Neuronal stem cell (in vitro differentiated cells): Measurements from ENCODE around the gene DCTN5.

Source experiments
- DNase-seq: peaks from one replicate; pipeline ENCODE4 v3.0.0-alpha.2; 2013; ENCODE audit warnings: low spot score
- H2AFZ ChIP-seq: one replicate; pipeline ENCODE4 v1.6.1; 2013; ENCODE audit warnings: mild to moderate bottlenecking, low read length, inconsistent platforms
- H2AK5ac ChIP-seq: 2 replicates; pipeline ENCODE4 v1.6.1; 2013; ENCODE audit warnings: low read depth, mild to moderate bottlenecking, inconsistent platforms, low read length, moderate library complexity, mixed read lengths
- H2BK120ac ChIP-seq: 2 replicates; pipeline ENCODE4 v1.6.1; 2013; ENCODE audit warnings: low read depth, mild to moderate bottlenecking, inconsistent platforms, low read length, moderate library complexity, mixed read lengths
- H2BK12ac ChIP-seq: one replicate; pipeline ENCODE4 v1.6.1; 2013; ENCODE audit warnings: low read length, inconsistent platforms
- H2BK15ac ChIP-seq: 2 replicates; pipeline ENCODE4 v1.6.1; 2013; ENCODE audit warnings: mild to moderate bottlenecking, low read length, inconsistent platforms, mixed read lengths
- H2BK5ac ChIP-seq: one replicate; pipeline ENCODE4 v1.6.1; 2013; ENCODE audit warnings: inconsistent platforms, mild to moderate bottlenecking, low read length, moderate library complexity
- H3K14ac ChIP-seq: one replicate; pipeline ENCODE4 v1.6.1; 2013; ENCODE audit warnings: low read length, inconsistent platforms
- H3K18ac ChIP-seq: 2 replicates; pipeline ENCODE4 v1.6.1; 2013; ENCODE audit warnings: low read length, inconsistent platforms
- H3K23ac ChIP-seq: 2 replicates; pipeline ENCODE4 v1.6.1; 2013; ENCODE audit warnings: low read depth, mild to moderate bottlenecking, mixed read lengths, low read length, inconsistent platforms; ENCODE audit not compliant: poor library complexity
- H3K27ac ChIP-seq: replicated peaks from 3 replicates; pipeline ENCODE4 v1.5.1; 2013; ENCODE audit warnings: low read length, inconsistent platforms
- H3K27me3 ChIP-seq, 3 experiments: 2 replicates each; pipeline ENCODE4 v1.6.1; 2013; ENCODE audit warnings: low read length in 3 of 3, mild to moderate bottlenecking in 2 of 3, inconsistent platforms in 1 of 3, low read depth in 1 of 3, mixed read lengths in 1 of 3, moderate library complexity in 1 of 3; ENCODE audit not compliant: control insufficient read depth in 3 of 3, insufficient read depth in 3 of 3
- H3K36me3 ChIP-seq, 2 donors: replicated peaks in 1 of 2; 2 replicates each; pipeline ENCODE4 v1.6.1; 2013; ENCODE audit warnings: low read length in 2 of 2; ENCODE audit not compliant: control insufficient read depth in 2 of 2, insufficient read depth in 2 of 2
- H3K4ac ChIP-seq: 2 replicates; pipeline ENCODE4 v1.6.1; 2013; ENCODE audit warnings: inconsistent platforms, mild to moderate bottlenecking, low read length, moderate library complexity
- H3K4me1 ChIP-seq, 2 donors: 1 replicate in 1 of 2; 2 replicates in 1 of 2; pipeline ENCODE4 v1.6.1; 2013; ENCODE audit warnings: low read length in 2 of 2, low read depth in 1 of 2; ENCODE audit not compliant: control insufficient read depth in 2 of 2, insufficient read depth in 1 of 2
- H3K4me2 ChIP-seq: one replicate; pipeline ENCODE4 v1.6.1; 2013; ENCODE audit warnings: mild to moderate bottlenecking, low read length, inconsistent platforms; ENCODE audit not compliant: insufficient read depth, poor library complexity, severe bottlenecking
- H3K4me3 ChIP-seq, 2 donors: 2 replicates each; pipeline ENCODE4 v1.5.1; 2013; ENCODE audit warnings: low read length in 2 of 2, mild to moderate bottlenecking in 2 of 2, inconsistent platforms in 1 of 2, moderate library complexity in 1 of 2
- H3K79me1 ChIP-seq: one replicate; pipeline ENCODE4 v1.6.1; 2013; ENCODE audit warnings: low read depth, mild to moderate bottlenecking, inconsistent platforms, low read length, moderate library complexity
- H3K9ac ChIP-seq: one replicate; pipeline ENCODE4 v1.6.1; 2013; ENCODE audit warnings: mild to moderate bottlenecking, low read depth, low read length, inconsistent platforms; ENCODE audit not compliant: poor library complexity
- H3K9me3 ChIP-seq, 2 donors: replicated peaks in 1 of 2; 2 replicates each; pipeline versions ENCODE3 to v1.6.1; 2013; ENCODE audit warnings: low read length in 2 of 2, mild to moderate bottlenecking in 2 of 2, inconsistent platforms in 1 of 2, low read depth in 1 of 2, mixed read lengths in 1 of 2, moderate library complexity in 1 of 2; ENCODE audit not compliant: control insufficient read depth in 2 of 2, insufficient read depth in 1 of 2
- H4K8ac ChIP-seq: one replicate; pipeline ENCODE4 v1.6.1; 2013; ENCODE audit warnings: low read depth, mild to moderate bottlenecking, inconsistent platforms, low read length, moderate library complexity
- H4K91ac ChIP-seq: one replicate; pipeline ENCODE4 v1.6.1; 2013; ENCODE audit warnings: low read length, low read depth, mild to moderate bottlenecking, inconsistent platforms; ENCODE audit not compliant: poor library complexity
- WGBS, 2 donors: extraction: QIAGEN DNeasy Blood & Tissue Kit; methylation state at CpG; one replicate each; pipeline ENCODE4 v1.1.7; 2013; ENCODE audit warnings: missing lambda C conversion rate in 2 of 2, mixed read lengths in 1 of 2; ENCODE audit not compliant: insufficient read length in 2 of 2, insufficient replicate concordance in 1 of 2; ENCODE audit errors: extremely low coverage in 2 of 2; 5-methylcytosine and 5-hydroxymethylcytosine counted together

DCTN5 gene

GRCh38 chr16:23651943-23652468, 10.7 kb downstream of the DCTN5 start:
- H3K4me3 ChIP-seq: no peak overlapping the region
- no peak overlapping the region for H3K27ac ChIP-seq
- no peaks in the 10 kb centered on the region for H3K27me3 ChIP-seq
- H3K36me3 ChIP-seq: peaks cover 1 to 86% of the 10 kb centered on the region in 2 donors
- no peaks in the 10 kb centered on the region for H3K9me3 ChIP-seq
- no CpG with 5 or more reads among the region's 4 CpGs for WGBS, 2 donors
- no peaks in the 10 kb centered on the region for H3K4me1 ChIP-seq
- no peak for DNase-seq
- H3K4ac ChIP-seq: no peak overlapping the region
- H3K79me1 ChIP-seq: peaks cover 2% of the 10 kb centered on the region
- no peak overlapping the region for H3K9ac ChIP-seq
- H4K91ac ChIP-seq: no peak overlapping the region
- H3K14ac ChIP-seq: no peak overlapping the region
- no peak overlapping the region for H2AFZ ChIP-seq
- no peak overlapping the region for H3K4me2 ChIP-seq
- H2AK5ac ChIP-seq: no peak overlapping the region
- H3K23ac ChIP-seq: no peak overlapping the region
- H2BK12ac ChIP-seq: no peak overlapping the region
- H4K8ac ChIP-seq: no peak overlapping the region
- no peak overlapping the region for H2BK15ac ChIP-seq
- H2BK120ac ChIP-seq: no peak overlapping the region
- H2BK5ac ChIP-seq: no peak overlapping the region
- H3K18ac ChIP-seq: no peak overlapping the region

- Histone ChIP-seq H3K4me3 (no peak overlapping the region), H3K36me3 (peaks cover 38 to 96% of the 10 kb centered on the region in 2 donors), H3K27ac (no peak overlapping the region), H3K18ac (no peak overlapping the region), H3K4me1 (no peaks in the 10 kb centered on the region), H2BK5ac (no peak overlapping the region), H3K79me1 (no peaks in the 10 kb centered on the region), H3K9me3 (no peaks in the 10 kb centered on the region), H4K91ac (no peak overlapping the region), H4K8ac (no peak overlapping the region), H3K4me2 (no peak overlapping the region), H2BK120ac (no peak overlapping the region), H2AK5ac (no peak overlapping the region), H3K9ac (no peak overlapping the region), H3K14ac (no peak overlapping the region), H3K4ac (no peak overlapping the region), H3K23ac (no peak overlapping the region), H2BK15ac (no peak overlapping the region), H2BK12ac (no peak overlapping the region), H2AFZ (no peak overlapping the region), H3K27me3 (no peaks in the 10 kb centered on the region)
- WGBS, 2 donors: no CpG with 5 or more reads among the region's 2 CpGs
- DNase-seq: no peak
Measured at GRCh38 chr16:23663918-23664317, 22.7 kb downstream of the DCTN5 start.

- H2BK12ac ChIP-seq: no peak overlapping the region
Measured at GRCh38 chr16:23666571-23667354, 25.5 kb downstream of the DCTN5 start.

GRCh38 chr16:23667355-23667659, 26.0 kb downstream of the DCTN5 start:
- H3K9me3 ChIP-seq: no peaks in the 10 kb centered on the region
- no peak overlapping the region for H3K4ac ChIP-seq
- H3K14ac ChIP-seq: no peak overlapping the region
- no peak overlapping the region for H3K4me2 ChIP-seq
- H4K91ac ChIP-seq: no peak overlapping the region
- H3K9ac ChIP-seq: no peak overlapping the region
- H3K27me3 ChIP-seq: no peaks in the 10 kb centered on the region
- H2BK120ac ChIP-seq: no peak overlapping the region
- no peak overlapping the region for H2BK12ac ChIP-seq
- no peak overlapping the region for H2BK15ac ChIP-seq
- no peak overlapping the region for H3K18ac ChIP-seq
- no peak overlapping the region for H4K8ac ChIP-seq
- H2AK5ac ChIP-seq: no peak overlapping the region
- H3K4me1 ChIP-seq: no peaks in the 10 kb centered on the region
- H3K79me1 ChIP-seq: no peaks in the 10 kb centered on the region
- H3K36me3 ChIP-seq: peaks cover 43 to 98% of the 10 kb centered on the region in 2 donors
- H3K27ac ChIP-seq: no peak overlapping the region
- H3K23ac ChIP-seq: no peak overlapping the region
- DNase-seq: no peak
- no CpG with 5 or more reads among the region's 6 CpGs for WGBS, 2 donors
- no peak overlapping the region for H3K4me3 ChIP-seq
- no peak overlapping the region for H2BK5ac ChIP-seq
- no peak overlapping the region for H2AFZ ChIP-seq

More at GRCh38 chr16:23666571-23667354, 25.5 kb downstream of the DCTN5 start:
- no peak overlapping the region for H3K23ac ChIP-seq
- DNase-seq: no peak
- H3K4me3 ChIP-seq: no peak overlapping the region
- no peak overlapping the region for H2BK120ac ChIP-seq
- no peaks in the 10 kb centered on the region for H3K4me1 ChIP-seq
- no peak overlapping the region for H3K4me2 ChIP-seq
- no peaks in the 10 kb centered on the region for H3K27me3 ChIP-seq
- no peaks in the 10 kb centered on the region for H3K79me1 ChIP-seq
- H2AFZ ChIP-seq: no peak overlapping the region
- no peak overlapping the region for H2BK15ac ChIP-seq
- H3K9me3 ChIP-seq: no peaks in the 10 kb centered on the region
- no peak overlapping the region for H3K18ac ChIP-seq
- H3K4ac ChIP-seq: no peak overlapping the region
- H3K9ac ChIP-seq: no peak overlapping the region
- H3K14ac ChIP-seq: no peak overlapping the region
- no peak overlapping the region for H2AK5ac ChIP-seq
- no CpG with 5 or more reads among the region's 7 CpGs for WGBS, 2 donors
- H4K8ac ChIP-seq: no peak overlapping the region
- H3K27ac ChIP-seq: no peak overlapping the region
- no peak overlapping the region for H2BK5ac ChIP-seq
- peaks cover 44 to 98% of the 10 kb centered on the region in 2 donors for H3K36me3 ChIP-seq
- no peak overlapping the region for H4K91ac ChIP-seq
